Chondrocyte (in vitro differentiated cells): ENCODE data around the gene CASZ1. TPM values are rescaled to one million over a fixed set of nuclear protein-coding genes. Genes with fewer than 3 reads are reported as not detected.

ENCODE experiments used
- DNase-seq: peaks from one replicate; pipeline ENCODE4 v3.0.0; 2021; ENCODE audit warnings: mixed read lengths, low spot score
- H3K27ac Mint-ChIP-seq: one replicate; pipeline ENCODE4 v1.8.0; 2021; ENCODE audit warnings: mild to moderate bottlenecking, moderate library complexity, mixed read lengths; ENCODE audit not compliant: unreplicated experiment
- H3K27me3 Mint-ChIP-seq: 2 replicates; pipeline ENCODE4 v1.8.0; 2021; ENCODE audit warnings: low read depth, mixed read lengths
- H3K36me3 Mint-ChIP-seq: 2 replicates; pipeline ENCODE4 v1.8.0; 2021; ENCODE audit warnings: low read depth, mixed read lengths
- H3K4me1 Mint-ChIP-seq: 2 replicates; pipeline ENCODE4 v1.8.0; 2021; ENCODE audit warnings: low read depth, mild to moderate bottlenecking, mixed read lengths
- H3K4me3 Mint-ChIP-seq: one replicate; pipeline ENCODE4 v1.8.0; 2021; ENCODE audit warnings: mild to moderate bottlenecking, moderate library complexity, mixed read lengths; ENCODE audit not compliant: unreplicated experiment
- H3K9me3 Mint-ChIP-seq: 2 replicates; pipeline ENCODE4 v1.8.0; 2021; ENCODE audit warnings: low read depth, mixed read lengths
- total RNA-seq: library from RNA; stranded (reverse); gene quantifications from 3 replicates; pipeline ENCODE4 v1.2.1, GENCODE V29; 2021
- TF ChIP-seq, protein P1 (sequence below): fragments of 200-600 bp; sonication (generic); IDR thresholded peaks from 2 replicates; pipeline ENCODE4 v1.5.0; 2021; ENCODE audit warnings: antibody characterized with exemption, mild to moderate bottlenecking, moderate library complexity

The CASZ1 gene
- total RNA-seq, 1 donor from 2014 or later, result 4.1 TPM

DNA sequence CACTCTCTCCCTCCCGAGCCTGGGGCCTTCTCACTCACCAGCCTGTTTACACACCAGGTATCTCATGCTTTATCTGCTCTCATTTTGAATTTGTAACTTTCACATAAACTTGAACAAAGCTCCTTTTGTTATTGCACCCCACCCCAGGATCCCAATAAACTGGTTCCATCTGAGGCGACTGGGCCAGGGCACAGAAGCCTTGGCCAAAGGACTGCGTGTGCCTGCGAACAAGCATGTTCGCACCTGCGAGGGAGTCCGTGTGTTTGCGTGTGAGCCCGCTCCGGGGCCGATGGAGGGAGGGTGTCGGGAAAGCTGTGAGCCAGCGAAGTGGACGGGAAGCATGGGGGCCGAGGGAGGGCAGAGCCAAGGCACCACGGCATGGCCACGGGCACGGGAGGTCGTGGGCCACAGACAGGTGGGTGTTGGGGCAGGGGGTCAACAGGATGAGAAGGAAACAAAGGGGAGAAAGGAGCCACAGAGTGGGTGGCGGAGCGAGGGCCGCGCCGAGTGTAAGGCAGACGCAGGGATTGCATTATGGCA is 98.8 kb downstream of the CASZ1 start:
- Mint-ChIP-seq H3K4me1 (no peaks in the 10 kb centered on the region), H3K27me3 (peaks cover 20% of the 10 kb centered on the region), H3K27ac (no peak overlapping the region), H3K4me3 (no peak overlapping the region), H3K36me3 (no peaks in the 10 kb centered on the region), H3K9me3 (no peaks in the 10 kb centered on the region)
- TF ChIP-seq, protein P1, sequence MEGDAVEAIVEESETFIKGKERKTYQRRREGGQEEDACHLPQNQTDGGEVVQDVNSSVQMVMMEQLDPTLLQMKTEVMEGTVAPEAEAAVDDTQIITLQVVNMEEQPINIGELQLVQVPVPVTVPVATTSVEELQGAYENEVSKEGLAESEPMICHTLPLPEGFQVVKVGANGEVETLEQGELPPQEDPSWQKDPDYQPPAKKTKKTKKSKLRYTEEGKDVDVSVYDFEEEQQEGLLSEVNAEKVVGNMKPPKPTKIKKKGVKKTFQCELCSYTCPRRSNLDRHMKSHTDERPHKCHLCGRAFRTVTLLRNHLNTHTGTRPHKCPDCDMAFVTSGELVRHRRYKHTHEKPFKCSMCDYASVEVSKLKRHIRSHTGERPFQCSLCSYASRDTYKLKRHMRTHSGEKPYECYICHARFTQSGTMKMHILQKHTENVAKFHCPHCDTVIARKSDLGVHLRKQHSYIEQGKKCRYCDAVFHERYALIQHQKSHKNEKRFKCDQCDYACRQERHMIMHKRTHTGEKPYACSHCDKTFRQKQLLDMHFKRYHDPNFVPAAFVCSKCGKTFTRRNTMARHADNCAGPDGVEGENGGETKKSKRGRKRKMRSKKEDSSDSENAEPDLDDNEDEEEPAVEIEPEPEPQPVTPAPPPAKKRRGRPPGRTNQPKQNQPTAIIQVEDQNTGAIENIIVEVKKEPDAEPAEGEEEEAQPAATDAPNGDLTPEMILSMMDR, result no peak
- DNase-seq, result no peak

DNA sequence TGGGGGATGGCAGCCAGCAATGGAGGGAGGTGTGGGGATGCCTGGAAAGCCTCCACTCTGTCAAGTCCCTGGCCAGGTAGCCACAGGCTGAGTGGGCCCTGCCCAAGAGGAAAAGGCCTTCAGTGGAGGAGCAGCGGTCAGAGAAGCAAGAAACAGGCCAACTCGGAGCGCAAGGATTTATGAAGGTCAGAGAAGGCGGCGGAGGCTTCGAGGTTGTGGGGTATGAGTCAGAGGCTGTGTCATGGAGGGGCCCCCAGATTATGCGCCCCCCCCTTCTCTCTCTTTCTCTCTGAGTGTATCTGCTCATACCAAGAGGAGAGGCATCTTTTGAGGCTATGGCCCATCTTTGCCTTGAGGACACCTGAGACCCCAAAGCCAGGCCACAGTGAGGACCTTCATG is 99.5 kb downstream of the CASZ1 start:
- Mint-ChIP-seq H3K9me3 (no peaks in the 10 kb centered on the region), H3K4me3 (no peak overlapping the region), H3K4me1 (no peaks in the 10 kb centered on the region), H3K36me3 (no peaks in the 10 kb centered on the region), H3K27me3 (peaks cover 20% of the 10 kb centered on the region), H3K27ac (no peak overlapping the region)
- TF ChIP-seq, protein P1, result no peak
- DNase-seq, result no peak

DNA sequence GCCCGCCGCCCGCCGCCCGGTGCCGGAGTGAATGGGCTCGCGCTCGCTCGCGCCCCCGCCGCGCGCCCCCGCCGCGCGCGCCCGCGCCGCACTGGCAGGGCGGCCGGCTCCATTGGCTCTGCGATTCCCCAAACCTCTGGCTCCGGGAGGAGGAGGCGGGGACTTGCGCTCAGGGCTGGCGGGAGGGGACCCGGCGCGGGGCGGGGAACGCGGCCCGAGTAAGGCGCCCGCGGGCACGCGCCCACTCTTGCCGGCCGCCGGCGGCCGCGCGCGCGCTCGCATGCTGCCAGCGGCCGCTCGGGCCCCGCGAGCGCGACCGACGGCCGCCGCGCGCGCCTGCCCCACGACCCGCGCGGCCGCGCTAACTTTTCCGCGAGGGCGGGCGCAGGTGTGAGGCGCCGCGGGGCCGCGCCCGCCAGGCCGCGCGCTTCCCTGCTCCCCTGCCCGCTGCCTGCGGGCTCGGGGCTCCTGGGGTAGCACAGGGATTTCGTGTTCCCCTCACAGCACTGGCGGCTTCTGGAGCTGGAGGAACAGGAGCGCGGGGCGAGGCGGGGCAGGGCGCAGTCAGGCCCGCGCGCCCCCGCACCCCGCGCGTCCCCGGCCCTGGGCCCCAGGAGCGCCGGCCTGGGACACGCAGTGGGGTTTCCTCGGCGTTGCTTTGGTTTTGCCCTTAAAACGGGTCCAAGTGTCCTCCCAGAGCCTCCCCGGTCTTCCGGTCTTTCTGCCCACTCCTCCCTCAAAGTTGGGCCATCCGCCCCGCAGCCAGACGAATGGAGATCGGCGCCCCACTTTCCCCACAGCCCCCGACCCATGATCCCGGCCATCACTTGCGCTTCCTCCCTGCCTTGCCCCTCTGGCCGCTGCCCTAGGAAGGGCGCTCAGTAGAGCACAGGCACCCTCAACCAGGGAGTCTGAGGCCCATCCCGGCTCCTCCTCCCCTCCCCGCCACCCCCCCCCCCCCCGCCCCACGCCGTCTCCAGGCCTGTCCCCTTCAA is 101.5 kb downstream of the CASZ1 start:
- Mint-ChIP-seq H3K27me3 (peaks cover 12% of the 10 kb centered on the region), H3K27ac (no peak overlapping the region), H3K4me3 (peak overlapping the region; percentile 55), H3K9me3 (no peaks in the 10 kb centered on the region), H3K36me3 (no peaks in the 10 kb centered on the region), H3K4me1 (no peaks in the 10 kb centered on the region)
- no peak for DNase-seq
- TF ChIP-seq, protein P1, result no peak

DNA sequence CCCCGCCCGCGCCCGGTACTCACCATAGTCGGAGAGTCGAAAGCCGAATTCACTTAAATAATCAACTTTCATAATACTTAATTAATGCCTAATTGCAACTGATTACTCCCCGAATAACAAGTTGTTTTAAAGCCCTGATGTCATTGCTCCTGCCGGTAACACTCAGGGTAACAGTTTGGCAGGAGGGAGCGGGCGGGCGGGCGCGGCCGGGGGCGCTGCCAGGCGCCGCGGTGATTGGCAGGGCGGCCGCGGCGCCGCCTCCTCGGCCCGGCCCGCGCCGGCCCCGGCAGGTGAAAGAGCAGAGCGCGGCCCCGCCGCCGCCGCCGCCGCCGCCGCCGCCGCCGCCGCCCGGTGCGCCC is 102.2 kb downstream of the CASZ1 start:
- no peaks in the 10 kb centered on the region for H3K36me3 Mint-ChIP-seq
- H3K4me3 Mint-ChIP-seq, result peak overlapping the region; percentile 68
- DNase-seq, result no peak
- H3K4me1 Mint-ChIP-seq, result no peaks in the 10 kb centered on the region
- no peaks in the 10 kb centered on the region for H3K9me3 Mint-ChIP-seq
- H3K27ac Mint-ChIP-seq, result no peak overlapping the region
- peaks cover 9% of the 10 kb centered on the region for H3K27me3 Mint-ChIP-seq
- TF ChIP-seq, protein P1, result no peak

DNA sequence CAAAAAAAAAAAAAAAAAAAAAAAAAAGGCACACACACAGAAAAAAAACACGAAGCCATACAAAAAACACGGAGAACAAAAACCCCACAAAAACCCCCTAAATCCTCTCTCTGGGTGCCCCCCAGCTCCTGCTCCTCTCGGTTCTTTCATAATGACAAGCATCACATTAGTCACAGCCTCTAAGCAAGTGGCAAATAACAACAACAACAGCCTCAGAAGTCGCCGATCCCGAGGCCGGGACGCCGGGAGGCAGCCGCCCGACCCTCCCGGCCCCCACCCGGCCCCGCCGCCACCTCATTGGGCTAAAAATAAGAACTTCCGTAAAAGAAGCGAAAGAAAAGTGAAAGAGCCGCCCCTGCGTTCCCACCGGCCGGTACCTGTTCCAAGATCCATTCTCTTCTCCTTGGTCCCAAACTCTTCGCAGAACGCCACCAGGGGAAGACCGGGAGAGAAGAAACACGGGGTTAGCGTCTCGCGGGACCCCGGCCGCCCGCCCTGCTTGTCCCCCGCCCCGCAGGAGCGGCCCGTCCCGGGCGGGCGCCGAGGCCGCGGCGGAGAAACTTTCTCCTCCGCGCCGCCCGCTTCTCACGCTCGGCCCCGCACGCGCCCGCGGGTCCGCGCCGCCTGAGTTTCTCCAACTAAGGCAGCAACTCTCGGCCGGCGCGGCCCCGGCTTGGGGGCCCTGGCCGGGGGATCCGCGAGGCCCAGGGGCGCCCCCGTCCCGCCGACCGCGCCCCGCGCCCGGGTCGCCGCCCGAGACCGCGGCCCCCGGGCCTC is 102.8 kb downstream of the CASZ1 start:
- no peaks in the 10 kb centered on the region for H3K36me3 Mint-ChIP-seq
- H3K4me1 Mint-ChIP-seq, result no peaks in the 10 kb centered on the region
- no peaks in the 10 kb centered on the region for H3K9me3 Mint-ChIP-seq
- peaks cover 9% of the 10 kb centered on the region for H3K27me3 Mint-ChIP-seq
- H3K4me3 Mint-ChIP-seq, result peak overlapping the region; percentile 75
- TF ChIP-seq, protein P1, result peak; percentile 19
- H3K27ac Mint-ChIP-seq, result peak overlapping the region; percentile 6
- no peak for DNase-seq
